Kidney epithelial cell (primary cell): Measurements from ENCODE around the gene TOMM70. TPM values are rescaled to one million over a fixed set of nuclear protein-coding genes. Genes with fewer than 3 reads are reported as not detected.

Experiments
- DNase-seq: peaks from one replicate; pipeline ENCODE4 v3.0.0-alpha.2; 2010; ENCODE audit warnings: low read depth
- H3K27me3 ChIP-seq: 2 replicates; pipeline ENCODE4 v1.6.0; 2011; ENCODE audit warnings: low read length; ENCODE audit not compliant: control insufficient read depth, insufficient read depth
- H3K36me3 ChIP-seq: 2 replicates; pipeline ENCODE4 v1.5.1; 2011; ENCODE audit warnings: low read length; ENCODE audit not compliant: control insufficient read depth, insufficient read depth
- H3K4me3 ChIP-seq: 2 replicates; pipeline ENCODE4 v1.5.1; 2011; ENCODE audit warnings: low read depth, mild to moderate bottlenecking, control low read depth, low read length
- total RNA-seq: library from RNA; depleted of rRNA; stranded (reverse); fragments of >200 nt; gene quantifications from 2 replicates; pipeline ENCODE4 v1.2.3, GENCODE V29; 2015
- TF ChIP-seq, protein P1 (sequence below): IDR thresholded peaks from 2 replicates; pipeline ENCODE4 v1.5.1; 2011; ENCODE audit warnings: mild to moderate bottlenecking, moderate library complexity, low read length, control low read depth, inconsistent platforms; ENCODE audit not compliant: insufficient read depth, poor library complexity, severe bottlenecking

TOMM70 gene
- total RNA-seq, 1 donor from 2014 or later, result 39.1 TPM

DNA sequence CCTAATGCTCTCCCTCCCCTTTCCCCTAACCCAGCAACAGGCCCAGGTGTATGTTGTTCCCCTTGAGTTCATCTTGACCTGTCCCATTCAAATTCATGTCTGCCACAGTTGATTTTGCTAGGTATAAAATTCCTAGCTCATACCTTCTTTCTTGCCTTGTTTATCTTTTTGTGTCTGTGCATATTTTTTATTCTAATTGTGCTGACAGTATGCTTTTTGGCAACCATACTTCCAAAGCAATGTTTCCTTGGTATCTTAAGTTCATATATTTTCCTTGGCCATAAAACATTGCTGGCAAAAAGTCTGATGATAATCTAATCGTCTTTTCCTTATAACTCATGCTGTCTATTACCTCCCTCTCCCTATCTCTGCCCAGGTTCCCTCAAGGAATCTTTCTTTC is 16.0 kb upstream of the TOMM70 start:
- TF ChIP-seq, protein P1, sequence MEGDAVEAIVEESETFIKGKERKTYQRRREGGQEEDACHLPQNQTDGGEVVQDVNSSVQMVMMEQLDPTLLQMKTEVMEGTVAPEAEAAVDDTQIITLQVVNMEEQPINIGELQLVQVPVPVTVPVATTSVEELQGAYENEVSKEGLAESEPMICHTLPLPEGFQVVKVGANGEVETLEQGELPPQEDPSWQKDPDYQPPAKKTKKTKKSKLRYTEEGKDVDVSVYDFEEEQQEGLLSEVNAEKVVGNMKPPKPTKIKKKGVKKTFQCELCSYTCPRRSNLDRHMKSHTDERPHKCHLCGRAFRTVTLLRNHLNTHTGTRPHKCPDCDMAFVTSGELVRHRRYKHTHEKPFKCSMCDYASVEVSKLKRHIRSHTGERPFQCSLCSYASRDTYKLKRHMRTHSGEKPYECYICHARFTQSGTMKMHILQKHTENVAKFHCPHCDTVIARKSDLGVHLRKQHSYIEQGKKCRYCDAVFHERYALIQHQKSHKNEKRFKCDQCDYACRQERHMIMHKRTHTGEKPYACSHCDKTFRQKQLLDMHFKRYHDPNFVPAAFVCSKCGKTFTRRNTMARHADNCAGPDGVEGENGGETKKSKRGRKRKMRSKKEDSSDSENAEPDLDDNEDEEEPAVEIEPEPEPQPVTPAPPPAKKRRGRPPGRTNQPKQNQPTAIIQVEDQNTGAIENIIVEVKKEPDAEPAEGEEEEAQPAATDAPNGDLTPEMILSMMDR, result no peak

DNA sequence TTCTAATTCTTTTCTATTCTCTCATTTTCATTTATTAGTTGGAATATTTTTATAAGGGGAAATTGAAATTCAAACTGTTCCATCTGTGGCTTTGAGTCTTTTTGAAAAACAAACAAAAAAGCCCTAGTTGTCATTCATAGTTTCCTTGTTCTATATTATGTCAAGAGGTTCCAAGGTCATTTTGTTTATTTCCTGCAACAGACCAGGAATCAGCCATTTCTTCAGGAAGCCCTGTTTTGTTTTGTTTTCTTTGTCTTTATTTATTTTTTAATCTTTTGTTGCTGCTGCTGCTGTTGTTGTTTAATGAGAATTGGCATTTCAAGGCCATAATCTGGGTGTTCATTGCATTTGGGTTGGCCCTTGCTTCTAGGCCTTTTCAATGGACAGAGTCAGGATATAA is 15.3 kb upstream of the TOMM70 start:
- Histone ChIP-seq H3K36me3 (no peaks in the 10 kb centered on the region), H3K4me3 (no peak overlapping the region), H3K27me3 (no peaks in the 10 kb centered on the region)
- no peak for DNase-seq
- TF ChIP-seq, protein P1, result no peak

More for the DNA sequence above, 16.0 kb upstream of the TOMM70 start:
- no peak for DNase-seq
- no peak overlapping the region for H3K4me3 ChIP-seq
- no peaks in the 10 kb centered on the region for H3K36me3 ChIP-seq
- no peaks in the 10 kb centered on the region for H3K27me3 ChIP-seq

DNA sequence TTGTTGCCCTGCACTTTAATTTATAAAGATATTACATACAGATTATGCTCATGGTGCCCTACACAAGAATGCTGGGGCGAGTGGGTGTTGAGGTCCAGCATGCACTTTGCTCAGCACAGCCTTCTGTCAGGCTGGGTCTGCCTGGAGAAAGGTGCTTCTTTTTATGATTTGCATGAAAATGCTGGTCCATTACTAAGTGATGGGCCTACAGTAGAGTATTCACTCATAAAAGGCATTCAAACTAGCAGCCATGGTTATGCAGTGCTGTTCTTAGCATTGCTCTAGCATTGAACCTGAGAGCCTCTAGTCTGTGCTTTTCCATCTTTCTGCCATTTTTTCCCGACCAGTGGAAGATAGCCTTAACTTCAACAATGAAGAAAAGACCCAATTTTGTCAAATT is 12.7 kb upstream of the TOMM70 start:
- H3K36me3 ChIP-seq, result no peaks in the 10 kb centered on the region
- TF ChIP-seq, protein P1, result no peak

GRCh38 chr3:100412912-100413590 is 12.2 kb upstream of the TOMM70 start:
- TF ChIP-seq, protein P1, result no peak
- Histone ChIP-seq H3K27me3 (no peaks in the 10 kb centered on the region), H3K4me3 (no peak overlapping the region), H3K36me3 (no peaks in the 10 kb centered on the region)
- no peak for DNase-seq

More for the DNA sequence above, 12.7 kb upstream of the TOMM70 start:
- no peak for DNase-seq
- Histone ChIP-seq H3K4me3 (no peak overlapping the region), H3K27me3 (no peaks in the 10 kb centered on the region)

- Histone ChIP-seq H3K36me3 (no peaks in the 10 kb centered on the region), H3K27me3 (no peaks in the 10 kb centered on the region), H3K4me3 (no peak overlapping the region)
- TF ChIP-seq, protein P1, result no peak
- DNase-seq, result no peak
Measured at GRCh38 chr3:100411091-100411982, 10.4 kb upstream of the TOMM70 start.
